Neural progenitor cell (in vitro differentiated cells): ENCODE measurements around the gene PYDC2. TPM values are rescaled to one million over a fixed set of nuclear protein-coding genes. Genes with fewer than 3 reads are reported as not detected.

Experiments used
- DNase-seq: peaks from one replicate; pipeline ENCODE4 v3.0.0-alpha.2; 2016; ENCODE audit warnings: low spot score
- H2AFZ ChIP-seq: fragments of 200-600 bp; sonication (generic); replicated peaks from 2 replicates; pipeline ENCODE4 v1.6.1; 2016; ENCODE audit warnings: antibody characterized with exemption
- H3F3A ChIP-seq: fragments of 200-600 bp; sonication (generic); 2 replicates; pipeline ENCODE4 v1.6.1; 2016; ENCODE audit warnings: antibody characterized with exemption, low read depth
- H3K27ac ChIP-seq: fragments of 200-600 bp; sonication (generic); 2 replicates; pipeline ENCODE4 v1.5.1; 2016; ENCODE audit warnings: mild to moderate bottlenecking
- H3K27me3 ChIP-seq: fragments of 200-600 bp; sonication (generic); 2 replicates; pipeline ENCODE4 v1.6.1; 2016; ENCODE audit warnings: mild to moderate bottlenecking, moderate library complexity
- H3K36me3 ChIP-seq: fragments of 200-600 bp; sonication (generic); 2 replicates; pipeline ENCODE4 v1.5.1; 2016
- H3K4me1 ChIP-seq: fragments of 200-600 bp; sonication (generic); 2 replicates; pipeline ENCODE4 v1.6.1; 2016; ENCODE audit warnings: mixed run types
- H3K4me2 ChIP-seq: fragments of 200-600 bp; sonication (generic); 2 replicates; pipeline ENCODE4 v1.6.1; 2016
- H3K4me3 ChIP-seq: fragments of 200-600 bp; sonication (generic); 2 replicates; pipeline ENCODE4 v1.5.1; 2016
- H3K79me2 ChIP-seq: fragments of 200-600 bp; sonication (generic); 2 replicates; pipeline ENCODE4 v1.6.1; 2016; ENCODE audit warnings: low read depth
- H3K9ac ChIP-seq: fragments of 200-600 bp; sonication (generic); 2 replicates; pipeline ENCODE4 v1.6.1; 2016
- H3K9me3 ChIP-seq: fragments of 200-600 bp; sonication (generic); 2 replicates; pipeline ENCODE4 v1.5.1; 2016; ENCODE audit warnings: low read depth
- H4K20me1 ChIP-seq: fragments of 200-600 bp; sonication (generic); 2 replicates; pipeline ENCODE4 v1.6.1; 2016; ENCODE audit warnings: low read depth
- H3K27ac Mint-ChIP-seq: 3 replicates; pipeline ENCODE4 v1.8.0; 2021; ENCODE audit warnings: mixed read lengths
- H3K27me3 Mint-ChIP-seq: 2 replicates; pipeline ENCODE4 v1.8.0; 2022; ENCODE audit warnings: low read depth, mild to moderate bottlenecking, inconsistent platforms, moderate library complexity, mixed read lengths; ENCODE audit not compliant: insufficient read depth
- H3K36me3 Mint-ChIP-seq: 3 replicates; pipeline ENCODE4 v1.8.0; 2021; ENCODE audit warnings: mixed read lengths
- H3K4me1 Mint-ChIP-seq: 3 replicates; pipeline ENCODE4 v1.8.0; 2021; ENCODE audit warnings: mixed read lengths
- H3K4me3 Mint-ChIP-seq: 3 replicates; pipeline ENCODE4 v1.8.0; 2021; ENCODE audit warnings: mild to moderate bottlenecking, moderate library complexity, mixed read lengths
- H3K9me3 Mint-ChIP-seq: 3 replicates; pipeline ENCODE4 v1.8.0; 2020; ENCODE audit warnings: mixed read lengths
- EZH2 ChIP-seq: fragments of 200-600 bp; sonication (generic); IDR thresholded peaks from 2 replicates; pipeline ENCODE4 v1.6.1; 2017; ENCODE audit warnings: antibody characterized with exemption, mild to moderate bottlenecking, moderate library complexity
- EZH2phosphoT487 ChIP-seq: fragments of 200-600 bp; sonication (generic); IDR thresholded peaks from 2 replicates; pipeline ENCODE4 v1.6.1; 2017; ENCODE audit warnings: antibody characterized with exemption
- total RNA-seq: library from RNA; depleted of rRNA; stranded (reverse); fragments of >200 nt; gene quantifications from 2 replicates; pipeline ENCODE4 v1.2.3, GENCODE V29; 2015; ENCODE audit warnings: low replicate concordance
- TF ChIP-seq, protein P1 (sequence below): fragments of 200-600 bp; sonication (generic); IDR thresholded peaks from 2 replicates; pipeline ENCODE4 v1.5.1; 2017; ENCODE audit warnings: antibody characterized with exemption, mild to moderate bottlenecking

PYDC2 gene
- total RNA-seq, 1 donor from 2014 or later, result not detected

DNA sequence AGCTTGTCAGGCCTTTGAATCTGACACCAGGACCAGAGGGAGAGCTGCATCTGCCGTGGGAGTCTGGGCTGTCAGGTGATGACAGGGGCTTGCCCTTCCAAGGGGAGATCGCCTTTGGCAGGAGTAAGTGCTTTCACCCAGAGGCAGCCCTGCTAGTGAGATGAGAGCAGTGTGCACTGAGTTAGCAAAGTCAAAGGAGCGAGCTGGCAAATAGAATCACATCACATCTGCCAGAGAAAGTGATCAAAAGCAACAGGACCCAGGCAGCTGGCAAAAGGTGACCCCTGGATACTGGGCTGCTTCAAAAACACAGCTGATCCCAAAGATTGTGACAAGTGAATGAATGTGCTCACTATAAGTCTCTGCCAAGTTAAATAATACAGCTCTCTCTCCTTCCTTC lies 36.1 kb upstream of the PYDC2 start:
- Mint-ChIP-seq H3K27ac (no peak overlapping the region), H3K9me3 (peaks cover 9% of the 10 kb centered on the region), H3K27me3 (peaks cover 2% of the 10 kb centered on the region), H3K4me3 (no peak overlapping the region), H3K36me3 (no peaks in the 10 kb centered on the region), H3K4me1 (peaks cover 7% of the 10 kb centered on the region)
- H3K4me2 ChIP-seq, result no peak overlapping the region
- H3K4me3 ChIP-seq, result no peak overlapping the region
- H3K27me3 ChIP-seq, result no peaks in the 10 kb centered on the region
- H4K20me1 ChIP-seq, result no peaks in the 10 kb centered on the region
- no peaks in the 10 kb centered on the region for H3K9me3 ChIP-seq
- no peak overlapping the region for H2AFZ ChIP-seq
- TF ChIP-seq, protein P1, sequence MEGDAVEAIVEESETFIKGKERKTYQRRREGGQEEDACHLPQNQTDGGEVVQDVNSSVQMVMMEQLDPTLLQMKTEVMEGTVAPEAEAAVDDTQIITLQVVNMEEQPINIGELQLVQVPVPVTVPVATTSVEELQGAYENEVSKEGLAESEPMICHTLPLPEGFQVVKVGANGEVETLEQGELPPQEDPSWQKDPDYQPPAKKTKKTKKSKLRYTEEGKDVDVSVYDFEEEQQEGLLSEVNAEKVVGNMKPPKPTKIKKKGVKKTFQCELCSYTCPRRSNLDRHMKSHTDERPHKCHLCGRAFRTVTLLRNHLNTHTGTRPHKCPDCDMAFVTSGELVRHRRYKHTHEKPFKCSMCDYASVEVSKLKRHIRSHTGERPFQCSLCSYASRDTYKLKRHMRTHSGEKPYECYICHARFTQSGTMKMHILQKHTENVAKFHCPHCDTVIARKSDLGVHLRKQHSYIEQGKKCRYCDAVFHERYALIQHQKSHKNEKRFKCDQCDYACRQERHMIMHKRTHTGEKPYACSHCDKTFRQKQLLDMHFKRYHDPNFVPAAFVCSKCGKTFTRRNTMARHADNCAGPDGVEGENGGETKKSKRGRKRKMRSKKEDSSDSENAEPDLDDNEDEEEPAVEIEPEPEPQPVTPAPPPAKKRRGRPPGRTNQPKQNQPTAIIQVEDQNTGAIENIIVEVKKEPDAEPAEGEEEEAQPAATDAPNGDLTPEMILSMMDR, result no peak
- TF ChIP-seq EZH2phosphoT487, result no peak
- TF ChIP-seq EZH2, result no peak
- H3F3A ChIP-seq, result no peaks in the 10 kb centered on the region
- no peaks in the 10 kb centered on the region for H3K36me3 ChIP-seq
- H3K9ac ChIP-seq, result no peak overlapping the region
- DNase-seq, result no peak
- H3K4me1 ChIP-seq, result no peaks in the 10 kb centered on the region
- H3K79me2 ChIP-seq, result no peaks in the 10 kb centered on the region
- no peak overlapping the region for H3K27ac ChIP-seq

DNA sequence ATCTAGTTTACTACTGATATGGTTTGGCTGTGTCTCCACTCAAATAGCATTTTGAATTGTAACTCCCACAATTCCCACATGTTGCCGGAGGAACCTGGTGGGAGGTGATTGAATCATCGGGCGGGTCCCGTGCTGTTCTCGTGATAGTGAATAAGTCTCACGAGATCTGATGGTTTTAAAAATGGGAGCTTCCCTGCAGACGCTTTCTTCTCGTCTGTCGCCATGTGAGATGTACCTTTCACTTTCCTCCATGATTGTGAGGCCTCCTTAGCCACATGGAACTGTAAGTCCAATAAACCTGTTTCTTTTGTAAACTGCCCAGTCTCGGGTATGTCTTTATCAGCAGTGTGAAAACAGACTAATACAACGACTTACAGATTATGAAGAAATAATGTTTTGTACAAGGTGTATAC lies 35.6 kb upstream of the PYDC2 start:
- H3K4me2 ChIP-seq, result no peak overlapping the region

GRCh38 chr3:191426311-191426710 lies 34.7 kb upstream of the PYDC2 start:
- Histone ChIP-seq H3K27me3 (no peaks in the 10 kb centered on the region), H3K4me1 (no peaks in the 10 kb centered on the region), H3K9me3 (no peaks in the 10 kb centered on the region), H3K9ac (no peak overlapping the region), H3F3A (no peaks in the 10 kb centered on the region), H3K79me2 (no peaks in the 10 kb centered on the region), H3K4me3 (no peak overlapping the region), H3K4me2 (no peak overlapping the region), H3K27ac (no peak overlapping the region), H4K20me1 (no peaks in the 10 kb centered on the region), H2AFZ (no peak overlapping the region), H3K36me3 (no peaks in the 10 kb centered on the region)
- no peak overlapping the region for H3K27ac Mint-ChIP-seq
- H3K36me3 Mint-ChIP-seq, result no peaks in the 10 kb centered on the region
- TF ChIP-seq, protein P1, result no peak
- TF ChIP-seq EZH2, result no peak
- no peak for TF ChIP-seq EZH2phosphoT487
- H3K4me1 Mint-ChIP-seq, result peaks cover 7% of the 10 kb centered on the region
- no peak overlapping the region for H3K4me3 Mint-ChIP-seq
- no peak for DNase-seq
- no peaks in the 10 kb centered on the region for H3K27me3 Mint-ChIP-seq
- H3K9me3 Mint-ChIP-seq, result peaks cover 5% of the 10 kb centered on the region

More for the DNA sequence above, 35.6 kb upstream of the PYDC2 start:
- no peaks in the 10 kb centered on the region for H3K36me3 Mint-ChIP-seq
- no peak overlapping the region for H3K27ac ChIP-seq
- H3K27me3 Mint-ChIP-seq, result peaks cover 2% of the 10 kb centered on the region
- H3K27me3 ChIP-seq, result no peaks in the 10 kb centered on the region
- H3K9ac ChIP-seq, result no peak overlapping the region
- H3F3A ChIP-seq, result no peaks in the 10 kb centered on the region
- H3K36me3 ChIP-seq, result no peaks in the 10 kb centered on the region
- peaks cover 8% of the 10 kb centered on the region for H3K9me3 Mint-ChIP-seq
- H2AFZ ChIP-seq, result no peak overlapping the region
- no peak for DNase-seq
- H3K4me1 Mint-ChIP-seq, result peaks cover 7% of the 10 kb centered on the region
- H3K79me2 ChIP-seq, result no peaks in the 10 kb centered on the region
- TF ChIP-seq EZH2, result no peak
- TF ChIP-seq, protein P1, result no peak
- TF ChIP-seq EZH2phosphoT487, result no peak
- no peaks in the 10 kb centered on the region for H3K9me3 ChIP-seq
- no peak overlapping the region for H3K4me3 ChIP-seq
- no peaks in the 10 kb centered on the region for H3K4me1 ChIP-seq
- H3K4me3 Mint-ChIP-seq, result no peak overlapping the region
- no peak overlapping the region for H3K27ac Mint-ChIP-seq
- H4K20me1 ChIP-seq, result no peaks in the 10 kb centered on the region
